ENCODE data around the gene TSPAN14. TPM values are rescaled to one million over a fixed set of nuclear protein-coding genes. Genes with fewer than 3 reads are reported as not detected.

TSPAN14 gene
- total RNA-seq, 2 donors from 2014 or later, result 121 to 123 TPM

DNA sequence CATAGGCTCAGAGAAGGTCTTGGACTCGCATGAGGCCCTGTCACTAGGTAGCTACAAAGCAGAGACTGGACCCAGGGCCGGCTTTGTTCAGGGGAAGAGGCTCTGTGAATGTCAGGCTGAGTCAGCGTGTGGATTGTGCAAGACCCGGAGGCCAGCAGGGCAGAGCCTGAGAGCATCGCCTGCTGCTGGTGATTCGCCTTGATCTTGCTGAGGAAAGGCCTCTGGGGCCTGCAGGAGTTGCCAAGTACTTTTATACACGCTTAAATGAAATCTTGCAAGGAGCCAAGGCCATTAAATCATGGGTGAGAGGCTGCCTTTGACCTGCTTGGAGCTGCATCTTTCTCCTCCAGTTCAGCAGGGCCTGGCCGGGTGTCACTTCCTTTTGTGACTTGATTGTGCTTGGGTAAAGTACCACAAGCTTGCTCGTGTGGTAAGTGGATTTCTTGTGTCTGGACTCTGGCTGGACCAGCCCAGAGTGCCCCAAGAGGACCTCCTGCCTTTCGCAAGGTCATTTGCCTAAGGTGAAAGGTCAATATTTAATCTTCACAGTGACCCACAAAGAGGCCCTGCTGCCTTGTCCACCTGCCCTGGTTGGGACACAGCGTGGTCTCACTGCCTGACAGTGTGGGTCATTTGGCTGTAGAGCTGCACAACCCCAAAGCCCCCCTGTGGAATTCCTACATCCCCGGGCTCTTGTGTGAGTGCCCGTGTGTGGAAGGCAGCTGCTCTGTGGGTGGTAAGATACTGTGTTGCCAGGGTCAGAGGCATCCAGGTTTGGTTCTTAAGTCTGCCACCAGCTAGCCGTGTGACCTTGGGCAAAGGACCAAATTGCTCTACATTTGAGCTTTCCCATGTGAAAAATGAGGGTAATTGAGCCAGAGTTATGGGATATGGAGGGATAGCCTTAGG, 45.0 kb downstream of the TSPAN14 start:
- 68 to 84% methylated on average over 11 to 14 of the region's 14 CpGs for WGBS, 2 experiments (ENCODE audit: insufficient coverage in 1 of 2, insufficient read length in 1 of 2)
- Mint-ChIP-seq H3K27ac (peak overlapping the region; percentile 79), H3K4me1 (peaks cover 57% of the 10 kb centered on the region), H3K4me3 (no peak overlapping the region), H3K36me3 (ENCODE audit: low read depth) (peaks cover 29% of the 10 kb centered on the region), H3K27me3 (ENCODE audit: insufficient read depth) (no peaks in the 10 kb centered on the region), H3K9me3 (no peaks in the 10 kb centered on the region)
- Histone ChIP-seq H3K9ac (ENCODE audit: extremely low read depth, low read length, poor library complexity, severe bottlenecking) (no peak overlapping the region), H3K27ac (ENCODE audit: low read depth, low read length) (peak overlapping the region; percentile 79), H3K4me3 (ENCODE audit: low read length) (no peak overlapping the region), H3K9me3 (ENCODE audit: control insufficient read depth, low read length) (peaks cover 5% of the 10 kb centered on the region), H3K27me3 (ENCODE audit: control insufficient read depth, insufficient read depth, low read length, poor library complexity, severe bottlenecking) (no peaks in the 10 kb centered on the region), H3K36me3 (ENCODE audit: control insufficient read depth, insufficient read depth, low read length) (peaks cover 46% of the 10 kb centered on the region), H3K4me1 (ENCODE audit: control insufficient read depth, insufficient read depth, low read length) (peaks cover 16% of the 10 kb centered on the region)
- TF ChIP-seq, protein P1, sequence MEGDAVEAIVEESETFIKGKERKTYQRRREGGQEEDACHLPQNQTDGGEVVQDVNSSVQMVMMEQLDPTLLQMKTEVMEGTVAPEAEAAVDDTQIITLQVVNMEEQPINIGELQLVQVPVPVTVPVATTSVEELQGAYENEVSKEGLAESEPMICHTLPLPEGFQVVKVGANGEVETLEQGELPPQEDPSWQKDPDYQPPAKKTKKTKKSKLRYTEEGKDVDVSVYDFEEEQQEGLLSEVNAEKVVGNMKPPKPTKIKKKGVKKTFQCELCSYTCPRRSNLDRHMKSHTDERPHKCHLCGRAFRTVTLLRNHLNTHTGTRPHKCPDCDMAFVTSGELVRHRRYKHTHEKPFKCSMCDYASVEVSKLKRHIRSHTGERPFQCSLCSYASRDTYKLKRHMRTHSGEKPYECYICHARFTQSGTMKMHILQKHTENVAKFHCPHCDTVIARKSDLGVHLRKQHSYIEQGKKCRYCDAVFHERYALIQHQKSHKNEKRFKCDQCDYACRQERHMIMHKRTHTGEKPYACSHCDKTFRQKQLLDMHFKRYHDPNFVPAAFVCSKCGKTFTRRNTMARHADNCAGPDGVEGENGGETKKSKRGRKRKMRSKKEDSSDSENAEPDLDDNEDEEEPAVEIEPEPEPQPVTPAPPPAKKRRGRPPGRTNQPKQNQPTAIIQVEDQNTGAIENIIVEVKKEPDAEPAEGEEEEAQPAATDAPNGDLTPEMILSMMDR (conservative IDR thresholded peaks at IDR 0.05), result no peak
- peak; percentile 76 for DNase-seq

DNA sequence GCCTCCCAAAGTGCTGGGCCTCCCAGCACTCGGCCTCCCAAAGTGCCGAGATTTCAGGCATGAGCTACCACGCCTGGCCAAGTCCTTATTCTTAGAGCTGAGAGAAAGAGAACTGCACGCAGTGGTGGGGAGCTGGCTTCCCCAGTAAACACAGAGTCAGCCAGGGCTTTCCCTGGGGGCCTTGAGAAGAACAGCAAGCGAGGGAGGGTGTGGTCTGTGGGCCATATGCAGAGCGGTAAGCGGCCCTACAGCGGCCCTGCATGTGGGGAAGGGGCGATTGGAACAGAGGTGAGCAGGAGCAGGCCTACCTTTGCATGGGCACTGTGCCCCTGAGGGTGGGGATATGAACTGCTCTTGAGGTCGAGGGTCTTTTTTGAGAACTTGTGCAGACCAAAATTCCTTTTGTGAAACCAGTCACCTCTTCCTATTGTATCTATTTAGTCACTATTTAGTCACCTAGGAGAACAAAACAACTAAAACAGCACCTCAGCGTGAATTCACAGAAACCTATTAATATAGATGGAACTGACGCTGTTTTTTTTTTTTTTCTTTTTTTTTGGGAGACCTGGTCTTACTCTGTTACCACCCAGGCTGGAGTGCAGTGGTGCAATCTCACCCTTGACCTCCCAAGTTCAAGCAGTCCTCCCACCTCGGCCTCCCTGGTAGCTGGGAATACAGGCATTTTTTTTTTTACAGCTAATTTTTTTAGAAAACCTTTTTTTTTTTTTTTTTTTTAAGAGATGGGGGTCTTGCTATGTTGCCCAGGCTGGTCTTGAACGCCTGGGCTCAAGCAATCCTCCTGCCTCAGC, 46.7 kb downstream of the TSPAN14 start:
- H3K4me1 Mint-ChIP-seq, result peaks cover 70% of the 10 kb centered on the region

DNA sequence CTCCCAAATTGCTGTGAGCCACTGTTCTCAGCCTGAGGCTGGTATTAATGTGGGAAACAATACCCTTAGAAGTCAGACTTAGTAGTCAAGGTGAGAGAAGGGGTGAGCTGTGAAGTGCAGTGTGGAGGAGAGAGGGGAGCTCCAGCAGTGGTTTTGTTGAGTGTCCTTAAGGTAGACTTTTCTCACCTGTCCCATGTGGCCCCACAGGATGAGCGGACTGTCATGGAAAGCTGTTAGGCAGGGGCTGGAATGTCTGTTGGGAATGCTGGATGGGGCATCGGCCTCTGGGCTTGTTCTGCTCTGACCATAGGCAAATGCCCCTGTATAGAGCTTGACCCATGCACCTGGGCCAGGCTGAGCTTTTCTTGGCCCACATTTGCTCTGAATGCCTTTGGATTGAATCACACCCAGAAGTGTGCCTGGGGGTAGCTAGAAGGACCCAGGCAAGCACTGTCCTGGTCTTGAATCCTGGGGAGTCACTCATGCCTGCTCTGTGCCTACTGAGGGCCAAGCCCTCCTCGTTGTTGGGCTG, 47.3 kb downstream of the TSPAN14 start:
- peaks cover 21% of the 10 kb centered on the region for H3K4me1 ChIP-seq (ENCODE audit: control insufficient read depth, insufficient read depth, low read length)
- Mint-ChIP-seq H3K27me3 (ENCODE audit: insufficient read depth) (no peaks in the 10 kb centered on the region), H3K27ac (peak overlapping the region; percentile 77)

More for the DNA sequence above, 46.7 kb downstream of the TSPAN14 start:
- 83 to 94% methylated on average over 8 to 14 of the region's 14 CpGs for WGBS, 2 experiments (ENCODE audit: insufficient coverage in 1 of 2, insufficient read length in 1 of 2)
- TF ChIP-seq, protein P1 (conservative IDR thresholded peaks at IDR 0.05), result peak; percentile 18
- H3K27ac ChIP-seq (ENCODE audit: low read depth, low read length), result no peak overlapping the region
- H3K27me3 ChIP-seq (ENCODE audit: control insufficient read depth, insufficient read depth, low read length, poor library complexity, severe bottlenecking), result no peaks in the 10 kb centered on the region
- Mint-ChIP-seq H3K27ac (peak overlapping the region; percentile 64), H3K4me3 (no peak overlapping the region), H3K9me3 (no peaks in the 10 kb centered on the region), H3K36me3 (ENCODE audit: low read depth) (peaks cover 22% of the 10 kb centered on the region), H3K27me3 (ENCODE audit: insufficient read depth) (no peaks in the 10 kb centered on the region)
- peaks cover 29% of the 10 kb centered on the region for H3K36me3 ChIP-seq (ENCODE audit: control insufficient read depth, insufficient read depth, low read length)
- H3K4me3 ChIP-seq (ENCODE audit: low read length), result no peak overlapping the region
- H3K9ac ChIP-seq (ENCODE audit: extremely low read depth, low read length, poor library complexity, severe bottlenecking), result no peak overlapping the region
- DNase-seq, result no peak
- peaks cover 5% of the 10 kb centered on the region for H3K9me3 ChIP-seq (ENCODE audit: control insufficient read depth, low read length)
- H3K4me1 ChIP-seq (ENCODE audit: control insufficient read depth, insufficient read depth, low read length), result peaks cover 21% of the 10 kb centered on the region

More for the DNA sequence above, 47.3 kb downstream of the TSPAN14 start:
- Histone ChIP-seq H3K36me3 (ENCODE audit: control insufficient read depth, insufficient read depth, low read length) (peaks cover 23% of the 10 kb centered on the region), H3K9me3 (ENCODE audit: control insufficient read depth, low read length) (peaks cover under 1% of the 10 kb centered on the region), H3K4me3 (ENCODE audit: low read length) (no peak overlapping the region), H3K9ac (ENCODE audit: extremely low read depth, low read length, poor library complexity, severe bottlenecking) (no peak overlapping the region), H3K27me3 (ENCODE audit: control insufficient read depth, insufficient read depth, low read length, poor library complexity, severe bottlenecking) (no peaks in the 10 kb centered on the region), H3K27ac (ENCODE audit: low read depth, low read length) (no peak overlapping the region)
- 94 to 100% methylated on average over 2 to 3 of the region's 3 CpGs for WGBS, 2 experiments (ENCODE audit: insufficient coverage in 1 of 2, insufficient read length in 1 of 2)
- Mint-ChIP-seq H3K36me3 (ENCODE audit: low read depth) (peaks cover 17% of the 10 kb centered on the region), H3K4me3 (no peak overlapping the region), H3K9me3 (no peaks in the 10 kb centered on the region), H3K4me1 (peaks cover 75% of the 10 kb centered on the region)
- no peak for DNase-seq
- TF ChIP-seq, protein P1 (conservative IDR thresholded peaks at IDR 0.05), result no peak
